PC-3 (cell line): ENCODE measurements around the gene COG8. TPM values are rescaled to one million over a fixed set of nuclear protein-coding genes. Genes with fewer than 3 reads are reported as not detected.
"Not testable (repeated sequence)": the region's sequence is repeated elsewhere in the genome, so short reads cannot be mapped to it uniquely, and the experiment has no call there.

Experiments used
- ATAC-seq: fragments of 200-7000 bp; cut with Tn5 transposase; 2 replicates; pipeline ENCODE4 v1.9.1; 2020; ENCODE audit warnings: mild to moderate bottlenecking, moderate library complexity
- BruUV-seq: library from RNA; stranded (reverse); fragments of 400-500 nt; replicated peaks from 2 replicates; lab custom pipeline; 2021; lab: Mats Ljungman, UMichigan
- CTCF ChIA-PET: fragments of 300-600 bp; sonication (Branson Sonifier 250); formaldehyde crosslinking; loops from one replicate; lab custom pipeline; 2022; ENCODE audit warnings: antibody characterized with exemption; lab: Charles Lee
- POLR2A ChIA-PET: fragments of 300-600 bp; sonication (Branson Sonifier 250); formaldehyde crosslinking; loops from one replicate; lab custom pipeline; 2022; ENCODE audit warnings: antibody characterized with exemption; ENCODE audit not compliant: unreplicated experiment; lab: Charles Lee
- DNase-seq: peaks from one replicate; pipeline ENCODE4 v3.0.0-alpha.2; 2015
- H2AFZ ChIP-seq: fragments of 300-600 bp; sonication (generic); 2 replicates; pipeline ENCODE4 v1.6.0; 2016; ENCODE audit warnings: antibody characterized with exemption, low read length
- H3F3A ChIP-seq: fragments of 300-600 bp; sonication (generic); one replicate; pipeline ENCODE4 v1.6.0; 2017; ENCODE audit warnings: antibody characterized with exemption, low read length, control low read depth, mild to moderate bottlenecking; ENCODE audit not compliant: unreplicated experiment
- H3K27ac ChIP-seq: fragments of 300-600 bp; sonication (generic); 2 replicates; pipeline ENCODE4 v1.5.1; 2016; ENCODE audit warnings: mild to moderate bottlenecking, low read length
- H3K27me3 ChIP-seq: fragments of 300-600 bp; sonication (generic); 2 replicates; pipeline ENCODE4 v1.6.1; 2016; ENCODE audit warnings: low read length, mixed read lengths
- H3K36me3 ChIP-seq: fragments of 300-600 bp; sonication (generic); 2 replicates; pipeline ENCODE4 v1.6.1; 2016; ENCODE audit warnings: low read depth, mixed run types, low read length, mixed read lengths
- H3K4me1 ChIP-seq: fragments of 300-600 bp; sonication (generic); 2 replicates; pipeline ENCODE4 v1.5.1; 2016; ENCODE audit warnings: low read length; ENCODE audit not compliant: insufficient read depth
- H3K4me2 ChIP-seq: fragments of 300-600 bp; sonication (generic); 2 replicates; pipeline ENCODE4 v1.6.0; 2016; ENCODE audit warnings: low read length
- H3K4me3 ChIP-seq: fragments of 300-600 bp; sonication (generic); 2 replicates; pipeline ENCODE4 v1.5.1; 2016; ENCODE audit warnings: mild to moderate bottlenecking, low read length, mixed read lengths
- H3K79me2 ChIP-seq: fragments of 300-600 bp; sonication (generic); 2 replicates; pipeline ENCODE4 v1.6.1; 2017; ENCODE audit warnings: low read length, mixed read lengths
- H3K9ac ChIP-seq: fragments of 300-600 bp; sonication (generic); 2 replicates; pipeline ENCODE4 v1.6.0; 2016; ENCODE audit warnings: mild to moderate bottlenecking, low read length
- H3K9me2 ChIP-seq: fragments of 300-600 bp; sonication (generic); replicated peaks from 2 replicates; pipeline ENCODE4 v1.6.1; 2016; ENCODE audit warnings: mixed run types, low read length, mixed read lengths
- H3K9me3 ChIP-seq: fragments of 300-600 bp; sonication (generic); 2 replicates; pipeline ENCODE4 v1.6.1; 2016; ENCODE audit warnings: low read length, mixed read lengths
- H4K20me1 ChIP-seq: fragments of 300-600 bp; sonication (generic); 2 replicates; pipeline ENCODE4 v1.6.1; 2016; ENCODE audit warnings: low read length, mixed read lengths
- CTCF ChIP-seq: fragments of 300-600 bp; sonication (generic); conservative IDR thresholded peaks from 2 replicates; pipeline ENCODE4 v1.5.1; 2017; ENCODE audit warnings: antibody characterized with exemption, low read depth, mild to moderate bottlenecking, low read length
- EZH2 ChIP-seq: fragments of 300-600 bp; sonication (generic); IDR thresholded peaks from one replicate; pipeline ENCODE4 v1.6.1; 2017; ENCODE audit warnings: antibody characterized with exemption, mild to moderate bottlenecking, low read length; ENCODE audit not compliant: unreplicated experiment
- EZH2phosphoT487 ChIP-seq: fragments of 300-600 bp; sonication (generic); IDR thresholded peaks from 2 replicates; pipeline ENCODE4 v1.6.1; 2018; ENCODE audit warnings: mild to moderate bottlenecking, antibody characterized with exemption, low read length, borderline replicate concordance
- intact Hi-C: fragments of 100-400 bp; cut with micrococcal nuclease; formaldehyde crosslinking; loops from 2 replicates; pipeline ENCODE4 v1.9.0; 2023
- total RNA-seq: library from RNA; depleted of rRNA; stranded (reverse); fragments of >200 nt; gene quantifications from 2 replicates; pipeline ENCODE4 v1.2.3, GENCODE V29; 2014

COG8 gene
- total RNA-seq, 1 experiment from 2014 or later: 27.2 TPM

- Histone ChIP-seq H3K4me2 (no peak overlapping the region), H3K79me2 (no peaks in the 10 kb centered on the region), H3F3A (no peaks in the 10 kb centered on the region), H3K4me1 (no peaks in the 10 kb centered on the region), H3K27me3 (no peaks in the 10 kb centered on the region), H3K9me3 (no peaks in the 10 kb centered on the region), H3K36me3 (no peaks in the 10 kb centered on the region), H4K20me1 (no peaks in the 10 kb centered on the region), H3K9me2 (no peaks in the 10 kb centered on the region), H3K4me3 (no peak overlapping the region), H3K27ac (no peak overlapping the region), H2AFZ (no peak overlapping the region), H3K9ac (no peak overlapping the region)
- no peak for TF ChIP-seq CTCF
- TF ChIP-seq EZH2: no peak
- TF ChIP-seq EZH2phosphoT487: no peak
- BruUV-seq: no TSS peak
- ChIA-PET POLR2A (no interaction called here), CTCF (no interaction called here)
- DNase-seq (no peak), ATAC-seq (no peak)
- intact Hi-C loops: no loop called here
Measured at GRCh38 chr16:69294051-69294450, 45.3 kb downstream of the COG8 start.

GRCh38 chr16:69293401-69293800, 46.0 kb downstream of the COG8 start:
- no peaks in the 10 kb centered on the region for H3K79me2 ChIP-seq
- DNase-seq (no peak), ATAC-seq (no peak)
- no peaks in the 10 kb centered on the region for H3K4me1 ChIP-seq
- H2AFZ ChIP-seq: no peak overlapping the region
- intact Hi-C loops: no loop called here
- H3F3A ChIP-seq: no peaks in the 10 kb centered on the region
- H3K4me3 ChIP-seq: no peak overlapping the region
- H3K9me3 ChIP-seq: no peaks in the 10 kb centered on the region
- H3K27me3 ChIP-seq: no peaks in the 10 kb centered on the region
- H4K20me1 ChIP-seq: no peaks in the 10 kb centered on the region
- 0 out of 2 replicates have a peak, but pooled peaks cover 4% of the 10 kb centered on the region for H3K36me3 ChIP-seq
- H3K4me2 ChIP-seq: no peak overlapping the region
- H3K9me2 ChIP-seq: no peaks in the 10 kb centered on the region
- no TSS peak for BruUV-seq
- no peak overlapping the region for H3K9ac ChIP-seq
- POLR2A ChIA-PET: no interaction called here
- H3K27ac ChIP-seq: no peak overlapping the region
- TF ChIP-seq CTCF (no peak), EZH2 (no peak), EZH2phosphoT487 (no peak)
- CTCF ChIA-PET: no interaction called here

- CTCF ChIA-PET, H3K9me2 ChIP-seq, ATAC-seq, H3K79me2 ChIP-seq, H3K4me1 ChIP-seq, H3K9ac ChIP-seq, H3K36me3 ChIP-seq, H3F3A ChIP-seq, intact Hi-C loops, BruUV-seq, H3K27ac ChIP-seq, H4K20me1 ChIP-seq, DNase-seq, H3K9me3 ChIP-seq, H3K4me2 ChIP-seq, POLR2A ChIA-PET, H3K27me3 ChIP-seq, H3K4me3 ChIP-seq, H2AFZ ChIP-seq: not testable (repeated sequence)
Measured at GRCh38 chr16:69291657-69292056, 47.7 kb downstream of the COG8 start.
